ENCODE measurements around the gene ADAMTSL5.

ADAMTSL5 gene

DNA sequence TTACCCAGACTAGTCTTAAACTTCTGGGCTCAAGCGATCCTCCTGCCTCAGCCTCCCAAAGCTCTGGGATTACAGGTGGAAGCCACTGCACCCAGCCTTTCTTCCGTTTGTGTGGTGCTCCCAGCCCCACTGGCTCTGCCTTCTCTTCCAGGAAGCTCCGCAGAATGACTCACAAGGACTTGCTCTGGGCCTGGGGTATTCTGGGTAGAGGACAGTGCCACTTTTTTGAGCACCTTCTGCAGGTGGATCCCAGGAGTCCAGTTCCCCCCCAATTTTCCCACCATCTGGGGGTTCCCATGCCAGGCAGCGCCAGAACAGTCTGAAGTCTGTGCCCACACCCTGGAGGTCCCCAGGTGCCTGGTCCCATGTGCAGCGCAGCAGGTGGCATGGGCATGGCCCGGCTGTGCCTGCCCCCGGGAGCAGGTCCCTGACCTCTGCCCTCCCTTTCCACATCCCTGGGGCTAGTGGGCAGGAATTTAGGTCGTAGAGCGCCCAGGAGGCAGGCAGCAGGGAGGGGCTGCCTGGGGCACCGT lies 20.3 kb downstream of the ADAMTSL5 start:
- no peak for DNase-seq (ENCODE audit: low read depth)
- TF ChIP-seq, protein P1, sequence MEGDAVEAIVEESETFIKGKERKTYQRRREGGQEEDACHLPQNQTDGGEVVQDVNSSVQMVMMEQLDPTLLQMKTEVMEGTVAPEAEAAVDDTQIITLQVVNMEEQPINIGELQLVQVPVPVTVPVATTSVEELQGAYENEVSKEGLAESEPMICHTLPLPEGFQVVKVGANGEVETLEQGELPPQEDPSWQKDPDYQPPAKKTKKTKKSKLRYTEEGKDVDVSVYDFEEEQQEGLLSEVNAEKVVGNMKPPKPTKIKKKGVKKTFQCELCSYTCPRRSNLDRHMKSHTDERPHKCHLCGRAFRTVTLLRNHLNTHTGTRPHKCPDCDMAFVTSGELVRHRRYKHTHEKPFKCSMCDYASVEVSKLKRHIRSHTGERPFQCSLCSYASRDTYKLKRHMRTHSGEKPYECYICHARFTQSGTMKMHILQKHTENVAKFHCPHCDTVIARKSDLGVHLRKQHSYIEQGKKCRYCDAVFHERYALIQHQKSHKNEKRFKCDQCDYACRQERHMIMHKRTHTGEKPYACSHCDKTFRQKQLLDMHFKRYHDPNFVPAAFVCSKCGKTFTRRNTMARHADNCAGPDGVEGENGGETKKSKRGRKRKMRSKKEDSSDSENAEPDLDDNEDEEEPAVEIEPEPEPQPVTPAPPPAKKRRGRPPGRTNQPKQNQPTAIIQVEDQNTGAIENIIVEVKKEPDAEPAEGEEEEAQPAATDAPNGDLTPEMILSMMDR (IDR thresholded peaks at IDR 0.05; ENCODE audit: insufficient read depth, low read depth, low read length, missing control alignments): no peak
- no peak overlapping the region for H3K4me3 ChIP-seq (ENCODE audit: low read depth, low read length)

- no peak overlapping the region for H3K4me3 ChIP-seq (ENCODE audit: low read depth, low read length)
- TF ChIP-seq, protein P1 (IDR thresholded peaks at IDR 0.05; ENCODE audit: insufficient read depth, low read depth, low read length, missing control alignments): no peak
- DNase-seq (ENCODE audit: low read depth): no peak
Observed at GRCh38 chr19:1491849-1492170, 21.0 kb downstream of the ADAMTSL5 start.

DNA sequence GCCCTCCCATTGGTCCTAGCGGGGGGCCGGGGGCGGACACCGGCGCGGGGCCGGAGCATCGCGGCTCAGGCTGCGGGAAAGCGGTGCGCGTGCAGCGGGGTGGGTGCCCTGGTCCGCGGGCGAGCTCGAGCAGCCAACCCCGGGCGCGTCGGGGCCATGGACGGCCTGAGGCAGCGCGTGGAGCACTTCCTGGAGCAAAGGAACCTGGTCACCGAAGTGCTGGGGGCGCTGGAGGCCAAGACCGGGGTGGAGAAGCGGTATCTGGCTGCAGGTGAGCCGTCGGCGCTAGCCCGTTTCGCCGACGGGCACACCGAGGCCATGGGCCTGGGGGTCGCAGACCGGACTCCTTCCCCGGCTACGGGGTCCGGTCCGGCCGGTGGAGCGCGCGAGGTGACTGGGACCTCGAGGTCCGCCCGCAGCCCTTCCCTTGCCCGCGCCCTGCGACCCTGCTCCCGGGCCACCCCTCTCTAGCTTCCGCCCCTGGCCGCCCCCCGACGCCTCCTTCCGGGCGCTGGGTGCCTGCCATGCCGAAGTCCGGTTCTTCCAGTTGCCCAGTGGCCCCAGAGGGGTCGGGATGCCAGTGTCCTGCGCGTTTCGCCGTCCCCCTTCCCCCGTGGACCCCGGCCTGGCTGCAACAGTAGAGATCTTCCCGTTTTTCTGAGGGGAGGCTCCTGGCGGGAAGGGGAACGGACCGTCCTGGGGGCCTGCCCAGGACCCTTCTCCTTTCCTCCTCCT lies 21.5 kb downstream of the ADAMTSL5 start, which contains the start of gene REEP6:
Gene REEP6, plus strand, starts transcription at position 68 of the 735 bp plus-strand sequence. Its CDS starts 89 bp downstream, at position 157.
- peak within 1 kb of the TSS; percentile 54 for H3K4me3 ChIP-seq (ENCODE audit: low read depth, low read length)
- no peak for DNase-seq (ENCODE audit: low read depth)
- TF ChIP-seq, protein P1 (IDR thresholded peaks at IDR 0.05; ENCODE audit: insufficient read depth, low read depth, low read length, missing control alignments): no peak

DNA sequence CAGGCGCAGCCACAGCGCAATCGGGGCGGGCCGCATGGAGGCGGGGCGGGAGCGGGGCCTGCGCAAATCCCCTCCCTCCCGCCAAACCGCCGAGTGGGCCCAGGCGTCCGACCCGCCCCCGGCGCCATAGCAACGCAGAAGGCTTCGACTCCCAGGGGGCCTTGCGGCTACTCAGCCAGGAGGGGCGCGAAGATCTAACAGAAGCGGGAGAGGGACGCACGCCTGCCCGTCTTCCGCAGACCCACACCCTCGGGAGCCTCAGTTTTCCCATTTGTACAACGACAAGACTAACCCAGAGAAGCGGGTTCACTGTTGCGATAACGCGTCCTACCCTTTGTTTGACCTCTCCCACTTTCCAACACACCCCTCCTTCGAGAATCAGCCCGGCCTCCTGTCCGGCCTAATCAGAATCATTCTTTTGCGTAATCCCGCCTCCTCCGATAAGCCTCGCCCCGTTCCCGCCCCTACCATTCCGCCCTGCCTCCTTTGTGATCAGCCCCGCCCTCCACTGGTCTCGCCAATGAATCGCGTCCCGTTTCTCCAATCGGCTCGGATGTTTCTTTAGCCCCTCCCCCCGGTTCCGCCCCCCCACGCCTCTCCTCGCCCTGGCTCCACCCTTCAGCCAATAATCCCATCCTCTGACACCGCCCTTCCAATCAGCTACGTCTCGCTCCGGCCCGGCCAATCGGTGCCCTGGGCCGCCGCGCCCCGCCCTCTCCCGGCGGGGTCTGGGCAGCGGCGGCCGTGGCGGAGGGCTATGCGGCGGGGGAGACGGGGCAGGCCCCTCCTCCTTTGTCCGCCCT lies 22.3 kb downstream of the ADAMTSL5 start, which contains the start of gene PCSK4:
Gene PCSK4, minus strand, starts transcription at position 40 of the 803 bp plus-strand sequence. Its CDS starts 4 bp downstream, at position 36.
- peak within 1 kb of the TSS; percentile 54 for H3K4me3 ChIP-seq (ENCODE audit: low read depth, low read length)
- TF ChIP-seq, protein P1 (IDR thresholded peaks at IDR 0.05; ENCODE audit: insufficient read depth, low read depth, low read length, missing control alignments): no peak
- DNase-seq (ENCODE audit: low read depth): peak; percentile 98

DNA sequence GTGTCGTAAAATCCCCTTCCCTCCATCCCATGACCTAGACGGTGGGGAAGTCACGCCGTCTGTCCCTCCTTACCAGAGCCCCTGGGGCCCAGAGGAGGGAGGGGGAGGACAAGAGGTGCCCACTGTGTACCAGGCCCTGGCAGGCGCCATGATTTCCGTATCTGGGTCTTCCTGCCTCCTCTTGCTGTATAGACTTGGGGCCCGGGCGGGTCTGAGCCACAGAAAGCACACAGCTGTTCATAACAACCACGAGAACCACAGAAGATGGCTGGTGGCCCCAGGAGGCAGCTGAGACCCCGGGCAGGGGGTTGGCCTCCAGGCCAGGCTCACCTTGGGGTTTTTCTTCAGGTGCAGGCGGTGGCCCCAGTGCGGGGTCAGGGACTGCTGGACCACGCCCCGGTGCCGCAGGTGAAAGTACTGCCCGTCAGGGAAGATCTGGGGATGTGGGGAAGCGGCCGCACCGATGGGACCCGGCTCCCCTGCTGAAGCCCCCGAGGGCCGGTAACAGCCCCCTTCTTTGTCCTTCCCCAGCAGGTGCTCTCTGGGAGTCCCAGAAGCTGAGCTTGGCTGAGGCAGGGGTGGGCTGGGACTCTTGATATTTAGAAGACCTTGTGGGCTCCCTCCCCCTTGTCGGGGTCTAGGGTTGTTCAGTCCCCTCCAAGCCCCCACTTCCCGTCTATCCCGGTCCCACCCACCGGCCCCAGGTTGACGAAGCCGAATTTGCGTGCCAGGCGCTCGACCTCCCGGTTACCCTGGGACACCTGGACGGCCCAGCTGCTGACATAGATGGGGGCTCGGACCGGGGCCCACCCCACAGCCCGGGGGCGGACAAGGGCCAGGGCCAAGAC lies 23.1 kb downstream of the ADAMTSL5 start:
- no peak for DNase-seq (ENCODE audit: low read depth)
- H3K4me3 ChIP-seq (ENCODE audit: low read depth, low read length): peak overlapping the region; percentile 54
- TF ChIP-seq, protein P1 (IDR thresholded peaks at IDR 0.05; ENCODE audit: insufficient read depth, low read depth, low read length, missing control alignments): no peak

GRCh38 chr19:1488282-1488601 lies 24.6 kb downstream of the ADAMTSL5 start:
- TF ChIP-seq, protein P1 (IDR thresholded peaks at IDR 0.05; ENCODE audit: insufficient read depth, low read depth, low read length, missing control alignments): no peak
- no peak overlapping the region for H3K4me3 ChIP-seq (ENCODE audit: low read depth, low read length)
- DNase-seq (ENCODE audit: low read depth): no peak
